PFSK-1 (cell line): ENCODE measurements around the gene GRM4.

Experiments used
- POLR2AphosphoS5 ChIP-seq: IDR thresholded peaks from 2 replicates; pipeline ENCODE4 v1.6.1; 2012; ENCODE audit warnings: low read depth, mild to moderate bottlenecking, control low read depth, low read length, moderate library complexity
- REST ChIP-seq, 2 experiments: IDR thresholded peaks; 2 replicates each; pipeline versions ENCODE4 v1.6.1 to v1.8.0; 2011 to 2012; ENCODE audit warnings: low read depth in 2 of 2, low read length in 2 of 2, control low read depth in 1 of 2, inconsistent platforms in 1 of 2, mild to moderate bottlenecking in 1 of 2, moderate library complexity in 1 of 2; ENCODE audit not compliant: insufficient read depth in 1 of 2
- SIN3A ChIP-seq: IDR thresholded peaks from 2 replicates; pipeline ENCODE4 v1.6.1; 2012; ENCODE audit warnings: mild to moderate bottlenecking, low read length, moderate library complexity, borderline replicate concordance; ENCODE audit not compliant: insufficient read depth
- TAF1 ChIP-seq: IDR thresholded peaks from 2 replicates; pipeline ENCODE4 v1.6.1; 2012; ENCODE audit warnings: low read length, control low read depth, borderline replicate concordance; ENCODE audit not compliant: insufficient read depth

GRCh38 chr6:34138191-34138590, 7.7 kb downstream of the GRM4 start:
- TF ChIP-seq TAF1 (no peak), SIN3A (no peak), REST (IDR thresholded peaks at IDR 0.05; ENCODE audit: insufficient read depth in 1 of 2, low read depth in 2 of 2, low read length in 2 of 2) (no peak), POLR2AphosphoS5 (no peak)
